NCI-H2081 treated with DMSO at 0.1 percent for 48 hours (cell line): ENCODE data around the gene PIP.
"Not testable (repeated sequence)": the region's sequence is repeated elsewhere in the genome, so short reads cannot be mapped to it uniquely, and the experiment has no call there.

Source experiments
- DNase-seq: peaks from one replicate; lab custom pipeline; 2025; lab: John Stamatoyannopoulos, UW

Gene PIP, protein sequence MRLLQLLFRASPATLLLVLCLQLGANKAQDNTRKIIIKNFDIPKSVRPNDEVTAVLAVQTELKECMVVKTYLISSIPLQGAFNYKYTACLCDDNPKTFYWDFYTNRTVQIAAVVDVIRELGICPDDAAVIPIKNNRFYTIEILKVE

DNA sequence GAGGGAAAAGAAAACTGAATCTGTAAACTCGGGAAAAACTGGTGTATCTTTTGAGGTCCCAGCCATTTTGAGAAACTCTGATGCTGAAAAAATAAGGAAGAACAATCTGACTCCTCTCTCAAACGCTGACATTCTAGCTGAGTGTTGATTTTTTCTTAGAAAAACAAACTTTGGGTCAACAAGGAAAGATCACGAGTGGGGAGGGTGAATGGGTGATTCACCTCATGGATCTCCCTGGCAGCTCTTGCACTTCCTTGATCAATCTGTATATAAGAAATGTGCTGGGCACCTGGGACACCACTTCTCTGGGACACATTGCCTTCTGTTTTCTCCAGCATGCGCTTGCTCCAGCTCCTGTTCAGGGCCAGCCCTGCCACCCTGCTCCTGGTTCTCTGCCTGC lies at the start of gene PIP:
Gene PIP (plus strand): TSS at position 297 of the 400 bp plus-strand sequence. CDS start 40 bp downstream, at position 337.
- DNase-seq, result no peak

DNA sequence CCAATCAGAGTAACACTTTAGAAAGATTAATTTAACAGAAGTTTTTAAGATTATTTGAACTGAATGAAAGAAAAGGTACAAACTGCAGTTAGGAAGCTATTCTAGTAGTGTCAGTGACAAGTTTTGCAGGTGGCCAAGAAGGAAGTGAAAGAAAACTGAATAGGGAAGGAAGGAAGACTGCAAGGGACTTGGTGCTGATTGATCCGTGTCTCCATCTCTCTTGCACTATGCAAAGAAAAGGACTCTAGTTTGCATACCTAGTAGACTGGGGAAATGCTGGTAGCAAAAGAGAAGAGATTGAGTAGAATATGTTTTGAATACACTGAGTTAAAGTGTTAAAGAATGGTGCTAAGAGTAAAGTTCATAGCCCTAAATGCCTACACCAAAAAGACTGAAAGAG lies 46.8 kb upstream of the PIP start:
- no peak for DNase-seq

DNA sequence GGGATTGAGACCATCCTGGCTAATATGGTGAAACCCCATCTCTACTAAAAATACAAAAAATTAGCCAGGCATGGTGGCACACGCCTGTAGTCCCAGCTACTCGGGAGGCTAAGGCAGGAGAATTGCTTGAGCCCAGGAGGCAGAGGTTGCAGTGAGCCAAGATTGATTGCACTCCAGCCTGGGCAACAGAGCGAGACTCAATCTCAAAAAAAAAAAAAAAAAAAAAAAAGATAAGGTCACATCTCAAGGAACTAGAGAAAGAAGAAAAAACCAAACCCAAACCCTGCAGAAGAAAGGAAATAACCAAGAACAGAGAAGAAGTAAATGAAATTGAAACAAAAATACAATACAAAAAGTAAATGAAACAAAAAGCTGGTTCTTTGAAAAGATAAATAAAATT lies 46.3 kb upstream of the PIP start:
- not testable (repeated sequence) for DNase-seq

DNA sequence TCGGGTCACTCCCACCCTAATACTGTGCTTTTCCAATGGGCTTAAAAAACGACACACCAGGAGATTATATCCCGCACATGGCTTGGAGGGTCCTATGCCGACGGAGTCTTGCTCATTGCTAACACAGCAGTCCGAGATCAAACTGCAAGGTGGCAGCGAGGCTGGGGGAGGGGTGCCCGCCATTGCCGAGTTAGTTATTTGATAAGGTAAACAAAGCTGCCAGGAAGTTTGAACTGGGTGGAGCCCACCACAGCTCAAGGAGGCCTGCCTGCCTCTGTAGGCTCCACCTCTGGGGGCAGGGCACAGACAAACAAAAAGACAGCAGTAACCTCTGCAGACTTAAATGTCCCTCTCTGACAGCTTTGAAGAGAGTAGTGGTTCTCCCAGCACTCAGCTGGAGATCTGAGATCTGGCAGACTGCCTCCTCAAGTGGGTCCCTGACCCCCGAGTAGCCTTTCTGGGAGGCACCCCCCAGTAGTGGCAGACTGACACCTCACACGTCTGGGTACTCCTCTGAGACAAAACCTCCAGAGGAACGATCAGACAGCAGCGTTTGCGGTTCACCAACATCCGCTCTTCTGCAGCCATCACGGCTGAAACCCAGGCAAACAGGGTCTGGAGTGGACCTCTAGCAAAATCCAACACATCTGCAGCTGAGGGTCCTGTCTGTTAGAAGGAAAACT lies 43.2 kb upstream of the PIP start:
- not testable (repeated sequence) for DNase-seq

DNA sequence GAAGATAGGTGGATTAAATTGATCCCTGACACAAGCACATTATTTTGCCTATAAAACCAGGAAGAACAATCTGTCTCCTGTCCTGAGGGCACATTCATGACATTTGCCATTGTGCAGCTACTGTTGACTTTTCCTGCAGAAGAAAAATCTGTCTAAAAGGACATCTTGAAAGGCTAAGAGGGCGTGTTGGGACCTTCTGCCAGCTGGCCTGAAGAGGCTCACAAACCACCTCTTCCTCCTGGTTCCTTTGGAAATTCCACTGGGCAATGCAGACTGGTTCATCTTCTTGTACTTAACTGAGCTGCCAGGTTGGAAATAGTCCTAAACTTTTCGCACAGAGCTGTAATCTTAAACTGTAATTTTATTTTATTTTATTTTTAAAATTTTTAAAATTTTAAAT lies 35.7 kb upstream of the PIP start:
- no peak for DNase-seq

DNA sequence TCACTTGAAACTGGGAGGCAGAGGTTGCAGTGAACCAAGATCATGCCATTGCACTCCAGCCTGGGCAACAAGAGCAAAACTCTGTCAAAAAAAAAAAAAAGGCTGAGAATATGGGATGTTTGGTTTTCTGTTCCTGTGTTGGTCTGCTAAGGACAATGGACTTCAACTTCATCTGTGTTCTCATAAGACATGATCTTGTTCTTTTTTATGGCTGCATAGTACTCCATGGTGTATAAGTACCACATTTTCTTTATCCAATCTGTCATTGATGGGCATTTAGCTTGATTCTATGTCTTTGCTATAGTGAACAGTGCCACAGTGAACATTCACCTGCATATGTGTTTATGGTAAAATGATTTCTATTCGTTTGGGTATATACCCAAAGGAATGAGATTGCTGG lies 32.3 kb upstream of the PIP start:
- DNase-seq, result not testable (repeated sequence)

DNA sequence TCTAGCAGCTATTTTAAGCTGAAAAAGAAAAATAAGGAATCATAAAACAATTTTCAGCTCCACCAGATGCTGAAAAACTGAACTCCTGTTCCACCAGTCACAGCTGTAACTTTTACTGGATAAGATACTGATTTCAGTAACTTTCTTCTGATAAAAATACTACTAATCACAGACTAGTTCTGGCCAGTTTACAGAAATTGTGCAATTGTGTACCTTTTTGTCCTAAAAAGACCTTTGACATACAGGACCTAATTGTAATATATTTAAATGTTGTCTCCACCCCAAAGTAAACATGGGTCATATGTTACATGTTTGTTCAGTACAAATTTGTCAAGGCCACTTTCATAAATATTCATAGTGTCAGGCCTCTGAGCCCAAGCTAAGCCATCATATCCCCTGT lies 27.1 kb upstream of the PIP start:
- no peak for DNase-seq

DNA sequence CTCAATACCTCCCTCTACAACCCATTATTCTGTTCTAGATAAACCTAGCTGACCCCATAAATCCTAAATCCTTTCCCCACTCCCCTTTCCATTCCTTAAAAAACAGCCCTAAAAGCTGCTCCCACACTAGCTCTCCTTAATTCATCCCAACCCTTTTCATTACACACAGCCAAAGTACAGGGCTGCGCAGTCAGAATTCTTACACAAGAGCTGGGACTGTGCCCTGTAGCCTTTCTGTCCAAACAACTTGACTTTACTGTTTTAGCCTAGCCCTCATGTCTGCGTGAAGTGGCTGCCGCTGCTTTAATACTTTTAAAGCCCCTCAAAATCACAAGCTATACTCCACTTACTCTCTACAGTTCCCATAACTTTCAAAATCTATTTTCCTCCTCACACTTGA lies 23.9 kb upstream of the PIP start:
- not testable (repeated sequence) for DNase-seq

DNA sequence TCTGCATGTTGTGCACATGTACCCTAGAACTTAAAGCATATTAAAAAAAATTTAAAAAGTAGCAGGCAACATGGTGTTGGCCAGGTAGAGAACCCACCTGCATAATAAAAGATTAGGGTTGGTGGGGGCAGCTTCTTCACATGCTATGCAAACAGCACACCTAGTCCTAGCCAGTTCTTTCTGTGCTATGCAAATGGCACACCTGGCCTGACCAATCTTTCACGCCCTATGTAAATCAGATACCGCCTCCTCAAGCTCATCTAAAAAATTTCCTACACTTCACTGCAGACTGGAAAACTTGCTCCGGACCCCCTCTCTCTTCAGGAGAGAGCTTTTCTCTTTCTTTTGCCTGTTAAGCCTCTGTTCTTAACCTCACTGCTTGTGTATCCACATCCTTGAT lies 14.5 kb upstream of the PIP start:
- DNase-seq, result no peak

DNA sequence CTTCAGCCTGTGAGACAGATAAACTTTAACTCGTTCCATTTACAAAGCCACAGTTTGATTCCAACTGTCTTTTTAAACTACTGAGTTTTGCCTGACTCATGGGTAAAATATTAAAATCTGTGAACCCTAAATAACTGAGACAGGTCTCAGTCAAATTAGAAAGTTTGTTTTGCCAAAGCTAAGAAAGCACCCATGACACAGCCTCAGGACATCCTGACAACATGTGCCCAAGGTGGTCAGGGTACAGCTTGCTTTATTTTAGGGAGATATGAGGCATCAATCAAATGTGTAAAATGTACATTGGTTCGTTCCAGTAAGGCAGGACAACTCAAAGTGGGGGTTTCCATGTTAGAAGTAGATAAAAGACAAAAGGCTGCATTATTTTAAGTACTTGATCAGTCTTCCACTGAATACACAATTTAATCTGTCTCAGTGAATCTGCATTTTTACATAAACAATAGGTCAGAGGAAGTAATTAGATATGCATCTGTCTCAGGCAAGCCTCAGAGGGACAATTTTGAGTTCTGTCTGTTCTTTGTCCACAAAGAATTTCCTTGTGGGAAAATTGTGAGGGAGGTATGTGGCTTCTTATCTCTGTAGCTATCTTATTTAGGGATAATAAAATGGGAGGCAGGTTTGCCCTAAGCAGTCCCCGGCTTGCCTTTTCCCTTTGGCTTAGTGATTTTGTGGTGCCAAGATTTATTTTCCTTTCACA lies 11.0 kb upstream of the PIP start:
- no peak for DNase-seq

DNA sequence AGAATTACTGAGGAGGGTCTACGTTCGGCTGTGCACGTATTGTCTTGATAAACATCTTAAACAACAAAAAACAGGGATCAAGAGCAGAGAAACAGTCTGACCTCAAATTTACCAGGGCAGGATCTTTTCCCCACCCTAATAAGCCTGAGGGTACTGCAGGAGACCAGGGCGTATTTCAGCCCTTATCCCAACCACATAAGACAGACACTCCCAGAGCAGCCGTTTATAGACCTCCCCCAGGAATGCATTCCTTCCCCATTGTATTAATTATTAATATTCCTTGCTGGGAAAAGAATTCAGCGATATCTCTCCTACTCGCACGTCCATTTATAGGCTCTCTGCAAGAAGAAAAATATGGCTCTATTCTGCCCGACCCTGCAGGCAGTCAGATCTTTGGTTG lies 8.6 kb upstream of the PIP start:
- not testable (repeated sequence) for DNase-seq

DNA sequence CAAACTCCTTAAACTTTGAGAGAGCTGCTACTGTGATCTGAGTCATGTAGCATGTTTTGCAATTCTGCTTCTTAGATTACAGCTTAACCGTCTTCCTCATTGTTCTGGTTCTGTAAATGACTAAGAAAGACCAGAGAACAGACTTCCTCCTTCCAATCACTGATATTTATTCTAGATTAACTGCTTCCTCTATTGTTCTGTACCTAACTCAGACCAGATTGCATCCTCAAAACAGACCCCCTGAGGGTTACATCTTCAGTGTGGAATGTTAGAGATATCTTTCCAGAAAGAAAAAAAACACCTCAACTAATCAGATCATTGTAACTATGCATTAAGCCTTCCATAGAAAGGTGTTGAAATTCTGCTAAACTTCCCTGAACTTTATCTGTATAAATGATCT lies 5.7 kb upstream of the PIP start:
- DNase-seq, result no peak

DNA sequence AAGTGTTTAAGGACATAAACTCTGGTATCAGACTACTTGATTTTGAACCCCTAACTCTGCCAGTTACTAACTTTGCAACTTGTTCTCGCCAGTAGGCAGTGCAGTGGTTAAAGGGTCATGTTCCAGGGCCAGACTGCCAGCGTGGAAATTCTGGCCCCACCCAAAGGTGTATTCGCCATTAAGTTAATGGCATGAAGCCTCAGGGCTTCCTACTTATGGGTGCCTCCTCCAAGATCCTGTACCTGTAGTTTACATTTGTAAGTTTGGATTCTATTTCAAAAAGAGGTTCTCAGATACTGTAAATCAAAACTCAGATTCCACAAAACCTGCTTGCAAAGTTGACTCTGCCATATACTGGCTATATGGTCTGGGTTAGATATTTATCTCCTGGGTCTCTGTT lies 2.8 kb upstream of the PIP start:
- no peak for DNase-seq

DNA sequence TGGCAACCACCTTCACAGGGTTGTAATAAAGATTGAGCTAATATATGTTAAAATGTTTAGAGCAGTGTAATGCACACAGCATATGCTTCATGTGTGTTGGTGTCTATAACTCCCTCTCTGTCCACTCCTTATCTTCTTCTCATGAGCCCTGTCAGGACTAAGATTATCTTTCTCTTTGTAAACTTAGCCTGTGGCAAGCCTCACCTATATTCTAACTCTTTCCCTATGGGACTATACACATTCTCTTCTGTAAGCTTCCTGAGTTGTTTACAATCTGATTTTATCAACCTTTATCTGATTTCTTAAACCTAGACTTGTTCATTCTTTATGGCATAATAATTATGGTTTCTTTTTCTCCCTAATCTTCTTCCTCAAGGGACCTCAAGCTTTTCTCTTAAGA lies 2.4 kb upstream of the PIP start:
- DNase-seq, result no peak

DNA sequence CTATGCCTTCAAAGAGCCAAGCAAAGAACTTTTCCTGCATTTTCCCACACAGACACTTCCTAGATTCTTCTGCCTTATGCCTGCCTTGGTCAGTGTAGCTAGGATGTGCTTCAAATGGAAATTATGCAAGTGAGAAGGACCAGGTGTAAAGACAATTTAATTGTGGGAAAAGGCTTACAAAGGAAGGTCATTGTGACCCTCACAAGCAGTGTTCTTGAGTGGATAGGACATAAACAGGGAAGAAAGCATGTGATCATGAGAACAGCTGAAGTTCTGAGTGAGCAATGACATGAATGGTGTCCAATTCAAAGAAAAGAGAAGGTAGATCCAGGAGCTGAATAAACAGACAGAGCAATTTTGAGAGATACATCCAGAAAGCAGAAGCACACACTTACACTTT lies 1.3 kb upstream of the PIP start:
- no peak for DNase-seq

DNA sequence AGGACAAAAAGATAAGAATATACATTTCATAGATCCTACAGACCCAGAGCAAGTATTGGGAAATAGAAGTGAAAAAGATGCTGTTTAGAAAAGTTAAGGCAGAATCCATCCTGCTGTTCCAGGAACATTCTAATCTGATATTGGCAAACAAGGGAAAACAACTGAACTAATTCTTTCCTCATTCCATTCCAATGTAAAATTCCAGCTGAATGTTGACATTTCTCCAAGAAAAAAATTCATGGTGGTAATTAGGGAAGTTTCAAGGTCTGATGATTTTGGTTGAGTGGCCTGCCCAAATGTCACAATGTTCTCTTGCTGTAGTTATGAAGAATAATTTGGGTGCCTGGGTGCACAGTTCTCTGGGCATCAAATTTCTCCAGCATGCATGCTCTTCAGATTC lies 15.2 kb downstream of the PIP start:
- DNase-seq, result no peak

DNA sequence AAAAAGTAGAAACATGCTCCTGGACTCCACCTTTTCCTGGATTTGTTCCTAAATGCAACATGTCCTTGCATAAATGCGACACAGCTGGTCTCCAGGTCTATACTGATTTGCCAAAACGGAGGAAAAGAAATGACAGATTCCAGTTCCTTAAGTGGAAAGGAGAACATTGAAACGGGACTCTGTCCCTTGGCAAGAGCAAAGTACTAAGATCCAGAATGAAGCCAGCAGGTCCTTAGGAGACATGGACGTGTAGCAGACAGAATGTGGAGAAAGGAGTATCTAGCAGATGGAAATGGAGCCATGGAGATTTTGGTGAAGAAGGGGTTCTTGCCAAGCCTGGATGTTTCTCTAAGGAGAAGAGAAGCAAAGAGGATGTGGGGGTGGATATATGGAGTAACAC lies 16.2 kb downstream of the PIP start:
- DNase-seq, result no peak

DNA sequence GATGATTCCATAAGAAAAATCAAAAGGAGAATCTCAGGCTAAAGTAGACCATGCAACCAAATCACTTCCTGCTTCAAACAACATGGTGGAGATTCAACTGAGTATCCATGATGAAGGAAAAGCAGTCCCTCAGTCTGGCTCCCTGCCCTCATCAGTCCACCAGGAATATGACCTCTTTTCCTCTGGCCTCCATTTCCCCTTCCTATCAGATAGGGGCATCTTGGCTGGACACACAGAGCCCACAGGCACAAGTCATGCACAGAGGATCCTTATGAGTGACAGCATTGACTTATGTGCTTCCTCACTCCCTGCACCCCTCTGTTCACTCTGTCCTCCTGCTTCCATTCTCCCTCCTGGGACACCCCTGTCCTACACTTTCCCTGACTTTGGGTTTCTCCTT lies 16.8 kb downstream of the PIP start:
- DNase-seq, result no peak

DNA sequence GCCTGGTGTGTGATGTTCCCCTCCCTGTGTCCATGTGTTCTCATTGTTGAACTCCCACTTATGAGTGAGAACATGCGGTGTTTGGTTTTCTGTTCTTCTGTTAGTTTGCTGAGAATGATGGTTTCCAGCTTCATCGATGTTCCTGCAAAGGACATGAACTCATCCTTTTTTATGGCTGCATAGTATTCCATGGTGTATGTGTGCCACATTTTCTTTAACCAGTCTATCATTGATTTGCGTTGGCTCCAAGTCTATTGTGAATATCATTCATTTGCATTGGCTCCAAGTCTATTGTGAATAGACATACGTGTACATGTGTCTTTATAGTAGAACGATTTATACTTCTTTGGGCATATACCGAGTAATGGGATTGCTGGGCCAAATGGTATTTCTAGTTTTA lies 18.8 kb downstream of the PIP start:
- not testable (repeated sequence) for DNase-seq

DNA sequence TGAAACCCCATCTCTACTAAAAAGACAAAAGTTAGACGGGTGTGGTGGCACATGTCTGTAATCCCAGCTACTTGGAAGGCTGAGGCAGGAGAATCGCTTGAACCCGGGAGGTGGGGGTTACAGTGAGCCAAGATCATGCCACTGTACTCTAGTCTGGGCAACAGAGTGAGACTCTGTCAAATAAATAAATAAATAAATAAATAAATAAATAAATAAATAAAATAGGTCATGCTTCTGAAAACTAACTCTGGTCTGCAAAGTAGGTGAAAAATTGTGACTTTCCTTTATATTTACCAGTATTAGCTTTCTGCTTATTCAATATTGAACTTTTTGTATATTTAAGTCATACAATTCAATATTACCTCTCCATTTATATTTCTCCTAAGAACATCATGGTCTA lies 26.7 kb downstream of the PIP start:
- DNase-seq, result not testable (repeated sequence)

DNA sequence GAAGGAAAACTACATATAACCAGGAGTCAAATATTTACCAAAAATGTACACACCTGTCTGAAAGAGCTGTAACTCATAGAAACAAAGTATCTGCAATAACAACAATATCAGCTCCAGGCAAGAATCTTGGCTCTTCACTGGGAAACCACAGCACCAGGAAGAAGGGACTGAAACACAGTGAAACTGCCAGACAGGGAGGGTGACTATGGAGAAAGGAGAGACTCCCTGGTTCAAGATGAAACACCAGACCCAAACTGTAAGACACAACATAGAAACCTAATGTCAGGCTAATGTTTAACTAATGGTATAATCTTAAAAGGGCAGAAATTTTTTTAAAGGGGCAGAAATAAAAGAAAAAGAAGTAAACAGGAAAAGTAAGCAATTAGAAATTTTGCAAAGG lies 39.8 kb downstream of the PIP start:
- DNase-seq, result no peak

DNA sequence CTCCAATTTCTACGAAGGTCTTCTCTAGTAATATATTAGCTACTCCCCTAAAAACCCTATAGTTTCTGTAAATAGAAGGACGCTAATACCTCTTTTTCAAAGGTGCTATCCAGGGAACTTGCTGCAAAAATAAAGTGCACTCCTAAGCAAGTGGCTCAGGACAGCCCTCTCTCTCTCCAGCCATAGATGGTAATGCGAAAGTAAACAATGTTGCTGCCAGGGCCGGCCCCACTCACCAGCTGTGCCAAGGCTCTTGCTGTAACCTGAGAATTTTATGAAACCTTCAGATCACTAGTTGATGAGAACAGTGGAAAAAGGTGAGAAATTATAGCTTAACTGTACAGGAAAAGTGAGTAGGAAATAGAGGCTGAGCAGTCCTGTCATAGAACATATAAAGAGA lies 40.5 kb downstream of the PIP start:
- peak; percentile 78 for DNase-seq

DNA sequence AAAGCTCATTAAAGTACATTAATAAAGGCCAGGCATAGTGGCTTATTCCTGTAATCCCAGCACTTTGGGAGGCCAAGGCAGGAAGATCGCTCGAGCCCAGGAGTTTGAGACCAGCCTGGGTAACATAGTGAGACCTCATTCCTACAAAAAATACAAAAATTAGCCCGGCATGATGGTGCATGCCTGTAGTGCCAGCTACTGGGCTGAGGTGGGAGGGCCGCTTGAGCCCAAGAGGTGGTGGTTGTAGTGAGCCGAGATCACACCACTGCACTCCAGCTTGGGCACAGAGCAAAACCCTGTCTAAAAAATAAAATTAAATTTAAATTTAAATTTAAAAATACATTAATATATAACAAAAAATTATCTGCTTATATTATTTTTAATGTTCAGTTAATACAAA lies 44.3 kb downstream of the PIP start:
- no peak for DNase-seq
